SK-N-SH (cell line): Measurements from ENCODE around the gene MEIS1. TPM values are rescaled to one million over a fixed set of nuclear protein-coding genes. Genes with fewer than 3 reads are reported as not detected.

Experiments used
- CTCF ChIA-PET: fragments of 300-600, 350-600 bp; formaldehyde crosslinking; extraction: SDS; loops from one replicate; lab custom pipeline; 2021; lab: Yijun Ruan, JAX
- POLR2A ChIA-PET: fragments of 350-600 bp; sonication (Branson Sonifier 250); formaldehyde crosslinking; extraction: SDS; loops from one replicate; lab custom pipeline; 2020; ENCODE audit warnings: antibody characterized with exemption, inconsistent platforms; lab: Yijun Ruan, JAX
- DNase-seq: peaks from one replicate; pipeline ENCODE4 v3.0.0; 2012
- H2AFZ ChIP-seq: fragments of 200-600 bp; sonication (generic); 2 replicates; pipeline ENCODE4 v1.8.1; 2016; ENCODE audit warnings: antibody characterized with exemption, mild to moderate bottlenecking, low read depth
- H3F3A ChIP-seq: fragments of 200-600 bp; sonication (generic); replicated peaks from 2 replicates; pipeline ENCODE3; 2016; ENCODE audit warnings: antibody characterized with exemption, mild to moderate bottlenecking; ENCODE audit not compliant: insufficient read depth
- H3K27ac ChIP-seq, 2 experiments: fragments of 200-500 bp in 1 of 2; fragments of 200-600 bp in 1 of 2; sonication (Bioruptor generic) in 1 of 2; sonication (generic), shearing (Covaris generic) in 1 of 2; 2 replicates each; pipeline versions ENCODE4 v1.5.1 to v1.6.1; 2014 to 2016; ENCODE audit warnings: low read depth in 2 of 2, inconsistent platforms in 1 of 2, low read length in 1 of 2, mild to moderate bottlenecking in 1 of 2, mixed read lengths in 1 of 2
- H3K27me3 ChIP-seq: fragments of 200-600 bp; sonication (generic), shearing (Covaris generic); 2 replicates; pipeline ENCODE4 v1.6.1; 2016; ENCODE audit warnings: mixed run types; ENCODE audit not compliant: insufficient read depth
- H3K36me3 ChIP-seq, 2 experiments: fragments of 200-500 bp in 1 of 2; fragments of 200-600 bp in 1 of 2; sonication (Bioruptor generic) in 1 of 2; sonication (generic) in 1 of 2; replicated peaks in 1 of 2; 2 replicates each; pipeline versions ENCODE3 to v1.5.1; 2014 to 2016; ENCODE audit warnings: low read length in 1 of 2, mild to moderate bottlenecking in 1 of 2; ENCODE audit not compliant: insufficient read depth in 2 of 2, control insufficient read depth in 1 of 2
- H3K4me1 ChIP-seq, 2 experiments: fragments of 200-500 bp in 1 of 2; fragments of 200-600 bp in 1 of 2; sonication (Bioruptor generic) in 1 of 2; sonication (generic), shearing (Covaris generic) in 1 of 2; 2 replicates each; pipeline versions ENCODE4 v1.5.1 to v1.6.1; 2014 to 2016; ENCODE audit warnings: low read depth in 1 of 2, low read length in 1 of 2, mixed run types in 1 of 2; ENCODE audit not compliant: insufficient read depth in 2 of 2, control insufficient read depth in 1 of 2
- H3K4me2 ChIP-seq: fragments of 200-600 bp; sonication (generic), shearing (Covaris generic); 2 replicates; pipeline ENCODE4 v1.6.1; 2017; ENCODE audit warnings: mixed run types
- H3K4me3 ChIP-seq, 2 experiments: fragments of 200-500 bp in 1 of 2; fragments of 200-600 bp in 1 of 2; sonication (Bioruptor generic) in 1 of 2; sonication (generic), shearing (Covaris generic) in 1 of 2; 2 replicates each; pipeline versions ENCODE4 v1.5.1 to v1.8.1; 2014 to 2016; ENCODE audit warnings: low read depth in 2 of 2, inconsistent platforms in 1 of 2, low read length in 1 of 2, mild to moderate bottlenecking in 1 of 2, mixed read lengths in 1 of 2, moderate library complexity in 1 of 2
- H3K79me2 ChIP-seq: fragments of 200-600 bp; sonication (generic); 2 replicates; pipeline ENCODE4 v1.8.1; 2017; ENCODE audit warnings: mild to moderate bottlenecking; ENCODE audit not compliant: insufficient read depth
- H3K9ac ChIP-seq: fragments of 200-600 bp; sonication (generic); 2 replicates; pipeline ENCODE4 v1.6.1; 2017; ENCODE audit warnings: mixed run types
- H3K9me2 ChIP-seq: fragments of 200-600 bp; sonication (generic); 2 replicates; pipeline ENCODE4 v1.6.1; 2017; ENCODE audit warnings: mixed run types
- H3K9me3 ChIP-seq: fragments of 200-600 bp; sonication (generic); 2 replicates; pipeline ENCODE4 v1.6.1; 2017; ENCODE audit warnings: mixed run types, mild to moderate bottlenecking, moderate library complexity
- H4K20me1 ChIP-seq: fragments of 200-600 bp; sonication (generic); 2 replicates; pipeline ENCODE4 v1.6.1; 2017; ENCODE audit warnings: mild to moderate bottlenecking, mixed run types; ENCODE audit not compliant: insufficient read depth
- CHD2 ChIP-seq: fragments of 150-350 bp; IDR thresholded peaks from 2 replicates; pipeline ENCODE4 v1.6.1; 2018; ENCODE audit warnings: low read length; ENCODE audit not compliant: partially characterized antibody
- ELF1 ChIP-seq: IDR thresholded peaks from 2 replicates; pipeline ENCODE4 v1.4.0; 2012
- EP300 ChIP-seq, 2 experiments: IDR thresholded peaks; 2 replicates each; pipeline versions ENCODE4 v1.4.0 to v1.6.1; 2012; ENCODE audit warnings: borderline replicate concordance in 1 of 2, low read depth in 1 of 2, low read length in 1 of 2
- FOXJ3 ChIP-seq: sonication (generic); formaldehyde crosslinking; IDR thresholded peaks from 2 replicates; pipeline ENCODE4 v1.5.1; 2020; ENCODE audit warnings: mild to moderate bottlenecking, missing genetic modification reagents
- FOXM1 ChIP-seq: IDR thresholded peaks from 2 replicates; pipeline ENCODE4 v1.4.0; 2012; ENCODE audit warnings: low read depth, mild to moderate bottlenecking
- GABPA ChIP-seq: IDR thresholded peaks from 2 replicates; pipeline ENCODE4 v1.4.0; 2012; ENCODE audit warnings: low read depth, mild to moderate bottlenecking
- IRF3 ChIP-seq: fragments of 150-350 bp; IDR thresholded peaks from 2 replicates; pipeline ENCODE4 v1.6.1; 2016; ENCODE audit warnings: mild to moderate bottlenecking, low read depth, low read length
- MAX ChIP-seq: IDR thresholded peaks from 2 replicates; pipeline ENCODE4 v1.4.0; 2012; ENCODE audit warnings: low read depth
- MEF2A ChIP-seq: IDR thresholded peaks from 2 replicates; pipeline ENCODE4 v1.4.0; 2012; ENCODE audit warnings: low read depth, borderline replicate concordance
- NRF1 ChIP-seq: IDR thresholded peaks from 2 replicates; pipeline ENCODE4 v1.6.1; 2012; ENCODE audit warnings: low read depth, mild to moderate bottlenecking, low read length
- POLR2AphosphoS5 ChIP-seq: IDR thresholded peaks from 2 replicates; pipeline ENCODE4 v1.6.1; 2012; ENCODE audit warnings: low read depth, low read length
- RCOR1 ChIP-seq: fragments of 150-350 bp; IDR thresholded peaks from 2 replicates; pipeline ENCODE4 v1.6.1; 2017; ENCODE audit warnings: antibody characterized with exemption, low read length
- REST ChIP-seq: IDR thresholded peaks from 2 replicates; pipeline ENCODE4 v1.6.1; 2012; ENCODE audit warnings: mild to moderate bottlenecking, low read depth, low read length, moderate library complexity
- RFX5 ChIP-seq: IDR thresholded peaks from 2 replicates; pipeline ENCODE4 v1.6.1; 2012; ENCODE audit warnings: mild to moderate bottlenecking, improper control_type of control experiment, low read length
- RXRA ChIP-seq: IDR thresholded peaks from 2 replicates; pipeline ENCODE4 v1.4.0; 2012; ENCODE audit warnings: low read depth, mild to moderate bottlenecking, borderline replicate concordance
- SIN3A ChIP-seq: IDR thresholded peaks from 2 replicates; pipeline ENCODE4 v1.6.1; 2012; ENCODE audit warnings: low read depth, mild to moderate bottlenecking, low read length, moderate library complexity, borderline replicate concordance
- TAF1 ChIP-seq: IDR thresholded peaks from 2 replicates; pipeline ENCODE4 v1.6.1; 2012; ENCODE audit warnings: low read depth, mild to moderate bottlenecking, low read length, moderate library complexity, borderline replicate concordance
- USF1 ChIP-seq: IDR thresholded peaks from 2 replicates; pipeline ENCODE4 v1.4.0; 2012; ENCODE audit warnings: low read depth, borderline replicate concordance
- ZBTB33 ChIP-seq: IDR thresholded peaks from 2 replicates; pipeline ENCODE4 v1.4.0; 2012; ENCODE audit warnings: low read depth, borderline replicate concordance
- WGBS: methylation state at CpG from one replicate; pipeline ENCODE4 v1.1.6; 2017; ENCODE audit warnings: low lambda C conversion rate; 5-methylcytosine and 5-hydroxymethylcytosine counted together
- polyA plus RNA-seq, 3 experiments: library from polyadenylated mRNA; depleted of rRNA; stranded (reverse); fragments of >200 nt; gene quantifications; 2 replicates each; pipeline ENCODE4 v1.2.3, GENCODE V29; 2012

The MEIS1 gene
- polyA plus RNA-seq, 1 of the 3 experiments (the other 2 are of a cell fraction) = 16.9 TPM

- Histone ChIP-seq H3K79me2 (no peaks in the 10 kb centered on the region), H4K20me1 (no peaks in the 10 kb centered on the region), H3K27ac (no peak overlapping the region; a peak in 1 of 4 replicates), H3K4me3 (no peak overlapping the region), H3K36me3 (peaks cover 39 to 40% of the 10 kb centered on the region in 2 experiments), H3K9me3 (no peaks in the 10 kb centered on the region), H2AFZ (no peak overlapping the region), H3K4me1 (peaks cover 23% of the 10 kb centered on the region in 2 experiments; a peak in 3 of 4 replicates), H3K27me3 (no peaks in the 10 kb centered on the region), H3F3A (peaks cover 7% of the 10 kb centered on the region), H3K9me2 (no peaks in the 10 kb centered on the region), H3K4me2 (no peak overlapping the region), H3K9ac (no peak overlapping the region)
- TF ChIP-seq ZBTB33 (no peak), EP300 (IDR thresholded peaks at IDR 0.05; ENCODE audit: borderline replicate concordance in 1 of 2, low read depth in 1 of 2, low read length in 1 of 2) (no peak), SIN3A (no peak), CHD2 (no peak), GABPA (no peak), USF1 (no peak), RCOR1 (no peak), NRF1 (no peak), IRF3 (no peak), ELF1 (no peak), REST (no peak), FOXJ3 (CRISPR knock-in tag) (no peak), POLR2AphosphoS5 (no peak), RFX5 (no peak), RXRA (no peak), MEF2A (no peak), FOXM1 (no peak), MAX (no peak), TAF1 (no peak)
- ChIA-PET POLR2A (no interaction called here), CTCF (no interaction called here)
- 64% methylated on average over 1 of the region's 1 CpG for WGBS
- DNase-seq = no peak
These were observed 130.4 kb downstream of the MEIS1 start for GRCh38 chr2:66565291-66565690.
